A673 (cell line): ENCODE results near the gene MED12L.

Source experiments
- CTCF ChIP-seq: fragments of 300-800, 200-600 bp; sonication (generic); conservative IDR thresholded peaks from 2 replicates; pipeline ENCODE4 v1.5.1; 2017; ENCODE audit warnings: low read depth, mild to moderate bottlenecking, antibody characterized with exemption, low read length, moderate library complexity, mixed read lengths
- EZH2 ChIP-seq: fragments of 200-600 bp; sonication (generic); IDR thresholded peaks from 2 replicates; pipeline ENCODE4 v1.6.1; 2017; ENCODE audit warnings: borderline replicate concordance, low read depth, mild to moderate bottlenecking, mixed read lengths, antibody characterized with exemption, low read length; ENCODE audit not compliant: poor library complexity, severe bottlenecking

- TF ChIP-seq CTCF (no peak), EZH2 (no peak)
These were observed 11.3 kb downstream of the MED12L start for GRCh38 chr3:151096716-151097115.
